ENCODE data around the gene MYRIP.

The MYRIP gene

GRCh38 chr3:39977058-39977794, 167.8 kb downstream of the MYRIP start:
- Mint-ChIP-seq H3K4me3 (no peak overlapping the region), H3K4me1 (ENCODE audit: low read depth) (no peaks in the 10 kb centered on the region), H3K27me3 (ENCODE audit: low read depth) (no peaks in the 10 kb centered on the region), H3K36me3 (ENCODE audit: low read depth) (no peaks in the 10 kb centered on the region), H3K9me3 (no peaks in the 10 kb centered on the region), H3K27ac (no peak overlapping the region)
- DNase-seq (ENCODE audit: low spot score), result no peak

GRCh38 chr3:39978308-39978707, 168.9 kb downstream of the MYRIP start:
- Mint-ChIP-seq H3K4me3 (no peak overlapping the region), H3K27ac (no peak overlapping the region), H3K9me3 (no peaks in the 10 kb centered on the region), H3K27me3 (ENCODE audit: low read depth) (no peaks in the 10 kb centered on the region), H3K36me3 (ENCODE audit: low read depth) (no peaks in the 10 kb centered on the region), H3K4me1 (ENCODE audit: low read depth) (no peaks in the 10 kb centered on the region)
- DNase-seq (ENCODE audit: low spot score), result no peak

- Mint-ChIP-seq H3K9me3 (no peaks in the 10 kb centered on the region), H3K27me3 (ENCODE audit: low read depth) (no peaks in the 10 kb centered on the region), H3K4me1 (ENCODE audit: low read depth) (no peaks in the 10 kb centered on the region), H3K27ac (no peak overlapping the region), H3K36me3 (ENCODE audit: low read depth) (no peaks in the 10 kb centered on the region), H3K4me3 (no peak overlapping the region)
- DNase-seq (ENCODE audit: low spot score), result no peak
Measured at GRCh38 chr3:39980058-39980457, 170.6 kb downstream of the MYRIP start.

GRCh38 chr3:39980781-39981180, 171.4 kb downstream of the MYRIP start:
- Mint-ChIP-seq H3K4me3 (no peak overlapping the region), H3K27ac (no peak overlapping the region), H3K27me3 (ENCODE audit: low read depth) (no peaks in the 10 kb centered on the region), H3K36me3 (ENCODE audit: low read depth) (no peaks in the 10 kb centered on the region), H3K9me3 (no peaks in the 10 kb centered on the region), H3K4me1 (ENCODE audit: low read depth) (no peaks in the 10 kb centered on the region)
- no peak for DNase-seq (ENCODE audit: low spot score)

- Mint-ChIP-seq H3K27me3 (ENCODE audit: low read depth) (no peaks in the 10 kb centered on the region), H3K4me3 (no peak overlapping the region), H3K9me3 (no peaks in the 10 kb centered on the region), H3K4me1 (ENCODE audit: low read depth) (no peaks in the 10 kb centered on the region), H3K27ac (no peak overlapping the region), H3K36me3 (ENCODE audit: low read depth) (no peaks in the 10 kb centered on the region)
- no peak for DNase-seq (ENCODE audit: low spot score)
Measured at GRCh38 chr3:39981547-39982184, 172.3 kb downstream of the MYRIP start.

GRCh38 chr3:39982665-39983357, 173.4 kb downstream of the MYRIP start:
- no peaks in the 10 kb centered on the region for H3K4me1 Mint-ChIP-seq (ENCODE audit: low read depth)
- no peaks in the 10 kb centered on the region for H3K36me3 Mint-ChIP-seq (ENCODE audit: low read depth)
- no peak overlapping the region for H3K4me3 Mint-ChIP-seq
- H3K27ac Mint-ChIP-seq, result no peak overlapping the region
- H3K9me3 Mint-ChIP-seq, result no peaks in the 10 kb centered on the region
- no peak for DNase-seq (ENCODE audit: low spot score)
- no peaks in the 10 kb centered on the region for H3K27me3 Mint-ChIP-seq (ENCODE audit: low read depth)

- H3K27ac Mint-ChIP-seq, result no peak overlapping the region
- no peaks in the 10 kb centered on the region for H3K36me3 Mint-ChIP-seq (ENCODE audit: low read depth)
- peaks cover 2% of the 10 kb centered on the region for H3K27me3 Mint-ChIP-seq (ENCODE audit: low read depth)
Measured at GRCh38 chr3:39989746-39990145, 180.3 kb downstream of the MYRIP start.

GRCh38 chr3:39990532-39990931, 181.1 kb downstream of the MYRIP start:
- no peak overlapping the region for H3K27ac Mint-ChIP-seq
- no peaks in the 10 kb centered on the region for H3K36me3 Mint-ChIP-seq (ENCODE audit: low read depth)
- no peak overlapping the region for H3K4me3 Mint-ChIP-seq
- H3K27me3 Mint-ChIP-seq (ENCODE audit: low read depth), result peaks cover 2% of the 10 kb centered on the region
- H3K9me3 Mint-ChIP-seq, result no peaks in the 10 kb centered on the region
- H3K4me1 Mint-ChIP-seq (ENCODE audit: low read depth), result no peaks in the 10 kb centered on the region
- DNase-seq (ENCODE audit: low spot score), result no peak

More at GRCh38 chr3:39989746-39990145, 180.3 kb downstream of the MYRIP start:
- H3K4me1 Mint-ChIP-seq (ENCODE audit: low read depth), result no peaks in the 10 kb centered on the region
- H3K4me3 Mint-ChIP-seq, result no peak overlapping the region
- H3K9me3 Mint-ChIP-seq, result no peaks in the 10 kb centered on the region
- no peak for DNase-seq (ENCODE audit: low spot score)

GRCh38 chr3:40008796-40009195, 199.4 kb downstream of the MYRIP start:
- Mint-ChIP-seq H3K27me3 (ENCODE audit: low read depth) (peaks cover 4% of the 10 kb centered on the region), H3K4me1 (ENCODE audit: low read depth) (no peaks in the 10 kb centered on the region), H3K4me3 (no peak overlapping the region), H3K9me3 (no peaks in the 10 kb centered on the region), H3K27ac (no peak overlapping the region), H3K36me3 (ENCODE audit: low read depth) (no peaks in the 10 kb centered on the region)
- DNase-seq (ENCODE audit: low spot score), result no peak

GRCh38 chr3:40009991-40010390, 200.6 kb downstream of the MYRIP start:
- Mint-ChIP-seq H3K36me3 (ENCODE audit: low read depth) (no peaks in the 10 kb centered on the region), H3K27ac (no peak overlapping the region), H3K9me3 (no peaks in the 10 kb centered on the region), H3K4me1 (ENCODE audit: low read depth) (no peaks in the 10 kb centered on the region), H3K4me3 (no peak overlapping the region), H3K27me3 (ENCODE audit: low read depth) (peaks cover 4% of the 10 kb centered on the region)
- no peak for DNase-seq (ENCODE audit: low spot score)

- no peak overlapping the region for H3K4me3 Mint-ChIP-seq
- DNase-seq (ENCODE audit: low spot score), result no peak
- H3K36me3 Mint-ChIP-seq (ENCODE audit: low read depth), result no peaks in the 10 kb centered on the region
- no peaks in the 10 kb centered on the region for H3K27me3 Mint-ChIP-seq (ENCODE audit: low read depth)
- no peak overlapping the region for H3K27ac Mint-ChIP-seq
- H3K9me3 Mint-ChIP-seq, result no peaks in the 10 kb centered on the region
- H3K4me1 Mint-ChIP-seq (ENCODE audit: low read depth), result no peaks in the 10 kb centered on the region
Measured at GRCh38 chr3:40012381-40012780, 203.0 kb downstream of the MYRIP start.

GRCh38 chr3:40016391-40016790, 207.0 kb downstream of the MYRIP start:
- DNase-seq (ENCODE audit: low spot score), result no peak
- Mint-ChIP-seq H3K4me1 (ENCODE audit: low read depth) (no peaks in the 10 kb centered on the region), H3K27me3 (ENCODE audit: low read depth) (no peaks in the 10 kb centered on the region), H3K27ac (no peak overlapping the region), H3K9me3 (no peaks in the 10 kb centered on the region), H3K4me3 (no peak overlapping the region), H3K36me3 (ENCODE audit: low read depth) (no peaks in the 10 kb centered on the region)

GRCh38 chr3:40018369-40018768, 209.0 kb downstream of the MYRIP start:
- DNase-seq (ENCODE audit: low spot score), result no peak
- no peaks in the 10 kb centered on the region for H3K9me3 Mint-ChIP-seq
- H3K4me3 Mint-ChIP-seq, result no peak overlapping the region
- H3K4me1 Mint-ChIP-seq (ENCODE audit: low read depth), result no peaks in the 10 kb centered on the region
- no peak overlapping the region for H3K27ac Mint-ChIP-seq
- H3K27me3 Mint-ChIP-seq (ENCODE audit: low read depth), result no peaks in the 10 kb centered on the region
- no peaks in the 10 kb centered on the region for H3K36me3 Mint-ChIP-seq (ENCODE audit: low read depth)

- H3K4me1 Mint-ChIP-seq (ENCODE audit: low read depth), result no peaks in the 10 kb centered on the region
- H3K4me3 Mint-ChIP-seq, result no peak overlapping the region
- peaks cover 4% of the 10 kb centered on the region for H3K9me3 Mint-ChIP-seq
- no peak for DNase-seq (ENCODE audit: low spot score)
- H3K36me3 Mint-ChIP-seq (ENCODE audit: low read depth), result no peaks in the 10 kb centered on the region
- no peaks in the 10 kb centered on the region for H3K27me3 Mint-ChIP-seq (ENCODE audit: low read depth)
- no peak overlapping the region for H3K27ac Mint-ChIP-seq
Measured at GRCh38 chr3:40019376-40019775, 210.0 kb downstream of the MYRIP start.

Measured in T-helper 2 cell treated with Interferon-gamma antibody and Interleukin-4, amounts not matched to agents 5 μg/mL and 100 μg/mL, for 36 hours (primary cell).